ENCODE results near the gene TNIP1.

TNIP1 gene

DNA sequence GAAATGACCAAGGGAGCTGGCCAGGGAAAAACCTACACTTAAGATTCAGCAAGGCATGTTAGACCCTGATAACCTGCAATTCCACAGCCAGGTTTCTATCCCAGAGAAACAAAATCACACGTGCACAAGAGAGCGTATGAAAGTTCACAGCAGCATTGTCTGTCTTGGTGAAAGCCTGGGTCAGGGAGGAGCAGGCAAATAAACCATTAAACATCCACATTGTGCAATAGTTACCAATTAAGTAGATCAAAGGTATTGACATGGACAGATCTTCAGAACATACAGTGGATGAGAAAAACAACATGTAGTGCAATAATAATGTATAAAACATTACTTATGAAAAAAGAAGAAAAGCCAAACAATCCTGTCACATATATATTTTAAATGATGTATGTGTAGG lies 76.3 kb downstream of the TNIP1 start:
- H3K4me1 Mint-ChIP-seq = no peaks in the 10 kb centered on the region
- no peak overlapping the region for H3K4me3 Mint-ChIP-seq
- H3K27ac Mint-ChIP-seq = no peak overlapping the region
- no peaks in the 10 kb centered on the region for H3K27me3 Mint-ChIP-seq
- H3K9me3 Mint-ChIP-seq = no peaks in the 10 kb centered on the region
- no peaks in the 10 kb centered on the region for H3K36me3 Mint-ChIP-seq

- Mint-ChIP-seq H3K4me3 (no peak overlapping the region), H3K9me3 (no peaks in the 10 kb centered on the region), H3K27ac (no peak overlapping the region), H3K36me3 (no peaks in the 10 kb centered on the region), H3K4me1 (no peaks in the 10 kb centered on the region), H3K27me3 (no peaks in the 10 kb centered on the region)
Observed at GRCh38 chr5:151003503-151003860, 77.4 kb downstream of the TNIP1 start.

- H3K27me3 Mint-ChIP-seq = no peaks in the 10 kb centered on the region
- no peak overlapping the region for H3K27ac Mint-ChIP-seq
- H3K36me3 Mint-ChIP-seq = no peaks in the 10 kb centered on the region
- no peaks in the 10 kb centered on the region for H3K9me3 Mint-ChIP-seq
- no peak overlapping the region for H3K4me3 Mint-ChIP-seq
- no peaks in the 10 kb centered on the region for H3K4me1 Mint-ChIP-seq
Observed at GRCh38 chr5:151002681-151003502, 77.9 kb downstream of the TNIP1 start.

DNA sequence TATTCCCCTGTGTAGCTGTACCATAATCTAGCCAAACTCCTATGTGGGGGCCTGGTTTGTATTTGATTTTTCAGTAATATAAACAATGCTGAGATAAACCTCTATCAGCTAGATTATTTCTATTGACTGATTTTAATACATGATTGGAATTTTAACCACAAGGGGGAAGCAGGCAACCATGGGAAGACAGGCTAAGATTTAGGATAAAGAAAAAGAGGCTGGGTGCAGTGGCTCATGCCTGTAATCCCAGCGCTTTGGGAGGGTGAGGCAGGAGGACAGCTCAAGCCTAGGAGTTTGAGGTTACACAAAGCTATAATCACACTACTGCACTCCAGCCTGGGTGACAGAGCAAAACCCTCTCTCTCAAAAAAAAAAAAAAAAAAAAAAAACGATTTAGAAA lies 78.6 kb downstream of the TNIP1 start:
- Mint-ChIP-seq H3K27me3 (no peaks in the 10 kb centered on the region), H3K9me3 (no peaks in the 10 kb centered on the region), H3K27ac (no peak overlapping the region), H3K4me3 (no peak overlapping the region), H3K4me1 (no peaks in the 10 kb centered on the region), H3K36me3 (no peaks in the 10 kb centered on the region)

DNA sequence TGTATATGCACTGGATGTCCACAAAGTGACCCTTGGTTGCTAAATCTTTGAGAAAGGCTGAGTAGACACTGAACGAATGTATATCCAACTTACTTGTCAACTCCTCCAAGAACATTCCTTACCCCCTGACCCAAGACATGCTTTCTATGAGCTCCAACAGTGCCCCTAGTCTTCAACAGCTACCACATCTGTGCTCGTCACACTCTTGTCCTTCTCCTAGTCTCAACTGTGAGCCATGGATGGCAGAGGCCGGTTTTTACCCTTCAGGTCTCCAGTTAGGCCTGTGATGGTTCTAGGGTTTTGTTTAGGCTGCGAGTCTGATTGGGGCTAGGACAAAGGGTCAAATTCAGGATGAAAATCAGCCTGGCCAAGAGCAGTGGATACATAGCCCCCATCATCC lies 79.4 kb downstream of the TNIP1 start:
- Mint-ChIP-seq H3K9me3 (no peaks in the 10 kb centered on the region), H3K36me3 (no peaks in the 10 kb centered on the region), H3K27ac (no peak overlapping the region), H3K4me3 (no peak overlapping the region), H3K27me3 (no peaks in the 10 kb centered on the region), H3K4me1 (no peaks in the 10 kb centered on the region)

DNA sequence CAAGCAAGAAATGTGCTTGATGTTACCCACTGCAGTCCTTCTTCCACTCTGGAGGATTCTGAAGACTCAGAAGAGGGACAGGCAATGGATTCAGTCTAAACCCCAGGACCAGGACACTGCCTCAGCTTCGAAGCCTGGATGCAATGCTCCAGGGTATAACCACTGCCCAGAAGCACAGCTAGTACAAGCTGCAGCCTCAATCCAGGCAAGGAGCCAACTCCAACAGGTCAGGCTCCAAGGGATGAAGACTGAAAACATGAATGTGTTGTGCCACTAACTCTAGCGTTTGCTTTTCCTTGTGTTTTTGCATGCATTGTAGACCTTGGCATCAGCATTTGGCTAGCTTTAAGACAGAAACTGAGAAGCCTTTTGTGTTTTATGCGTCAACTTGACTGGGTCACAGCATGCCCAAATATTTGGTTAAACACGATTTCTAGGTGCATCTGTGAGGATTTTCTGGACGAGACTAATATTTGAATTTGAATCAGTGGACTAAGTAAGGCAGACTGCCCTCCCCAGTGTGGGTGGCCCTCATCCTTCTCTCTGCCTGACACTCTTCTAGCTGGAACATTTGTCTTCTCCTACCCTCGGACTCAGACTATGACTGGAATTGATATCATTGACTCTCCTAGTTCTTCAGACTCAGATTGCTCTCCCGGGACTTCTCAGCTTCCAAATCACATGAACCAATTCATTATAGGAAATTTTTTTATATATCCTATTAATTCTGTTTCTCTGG lies 81.0 kb downstream of the TNIP1 start:
- Mint-ChIP-seq H3K4me3 (no peak overlapping the region), H3K27ac (no peak overlapping the region), H3K9me3 (peaks cover 5% of the 10 kb centered on the region), H3K36me3 (no peaks in the 10 kb centered on the region), H3K4me1 (no peaks in the 10 kb centered on the region), H3K27me3 (no peaks in the 10 kb centered on the region)

GRCh38 chr5:150993826-150994412 lies 86.9 kb downstream of the TNIP1 start:
- Mint-ChIP-seq H3K27me3 (no peaks in the 10 kb centered on the region), H3K4me3 (no peak overlapping the region), H3K27ac (no peak overlapping the region), H3K9me3 (peaks cover 23% of the 10 kb centered on the region), H3K4me1 (no peaks in the 10 kb centered on the region), H3K36me3 (peaks cover 6% of the 10 kb centered on the region)

DNA sequence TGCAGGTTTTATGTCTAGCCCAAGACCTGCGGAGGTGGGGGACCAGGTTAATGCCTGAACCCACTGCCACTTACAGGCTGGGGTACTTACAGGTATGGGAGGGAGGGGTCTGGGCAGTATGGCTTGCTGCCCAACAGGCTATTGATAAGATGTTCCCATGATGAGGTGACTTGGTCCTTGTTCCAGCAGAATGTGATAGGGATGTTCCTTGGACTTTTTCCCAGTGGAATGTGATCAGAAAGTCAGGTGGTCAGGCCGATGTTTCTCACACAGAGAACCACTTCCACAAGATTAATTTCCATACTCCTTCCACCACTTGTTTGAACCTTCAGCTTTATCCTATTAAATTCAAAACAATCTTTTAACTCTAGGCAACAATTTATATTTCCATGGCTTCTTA lies 87.4 kb downstream of the TNIP1 start:
- H3K27ac Mint-ChIP-seq = no peak overlapping the region

DNA sequence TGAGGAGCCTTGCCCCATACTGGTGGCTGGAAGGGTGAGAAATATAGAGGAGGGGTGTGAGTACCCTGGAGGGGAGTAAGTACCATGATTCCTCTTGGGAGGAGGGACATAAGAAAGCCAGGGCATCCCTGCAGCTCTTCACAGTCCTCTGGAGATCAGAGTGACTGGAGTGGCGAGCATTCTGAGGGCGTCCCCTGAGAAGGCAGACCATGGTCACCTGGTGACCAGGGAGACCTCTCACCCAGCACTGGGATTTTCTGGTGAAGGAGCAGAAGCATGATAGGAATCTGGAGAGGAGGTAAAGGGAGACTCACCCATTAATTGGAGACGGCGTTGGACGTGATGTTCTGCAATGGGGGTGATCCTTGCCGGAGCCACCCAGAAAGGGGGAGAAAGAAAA lies 88.1 kb downstream of the TNIP1 start:
- Mint-ChIP-seq H3K27ac (no peak overlapping the region), H3K4me3 (no peak overlapping the region), H3K9me3 (peaks cover 23% of the 10 kb centered on the region), H3K4me1 (no peaks in the 10 kb centered on the region), H3K27me3 (no peaks in the 10 kb centered on the region), H3K36me3 (peaks cover 6% of the 10 kb centered on the region)

More for the DNA sequence above, 87.4 kb downstream of the TNIP1 start:
- no peak overlapping the region for H3K4me3 Mint-ChIP-seq
- H3K27me3 Mint-ChIP-seq = no peaks in the 10 kb centered on the region
- peaks cover 6% of the 10 kb centered on the region for H3K36me3 Mint-ChIP-seq
- peaks cover 23% of the 10 kb centered on the region for H3K9me3 Mint-ChIP-seq
- H3K4me1 Mint-ChIP-seq = no peaks in the 10 kb centered on the region

- no peaks in the 10 kb centered on the region for H3K27me3 Mint-ChIP-seq
- H3K4me3 Mint-ChIP-seq = no peak overlapping the region
- peaks cover 18% of the 10 kb centered on the region for H3K9me3 Mint-ChIP-seq
- peaks cover 6% of the 10 kb centered on the region for H3K36me3 Mint-ChIP-seq
- no peak overlapping the region for H3K27ac Mint-ChIP-seq
- H3K4me1 Mint-ChIP-seq = no peaks in the 10 kb centered on the region
Observed at GRCh38 chr5:150989695-150990094, 91.1 kb downstream of the TNIP1 start.

DNA sequence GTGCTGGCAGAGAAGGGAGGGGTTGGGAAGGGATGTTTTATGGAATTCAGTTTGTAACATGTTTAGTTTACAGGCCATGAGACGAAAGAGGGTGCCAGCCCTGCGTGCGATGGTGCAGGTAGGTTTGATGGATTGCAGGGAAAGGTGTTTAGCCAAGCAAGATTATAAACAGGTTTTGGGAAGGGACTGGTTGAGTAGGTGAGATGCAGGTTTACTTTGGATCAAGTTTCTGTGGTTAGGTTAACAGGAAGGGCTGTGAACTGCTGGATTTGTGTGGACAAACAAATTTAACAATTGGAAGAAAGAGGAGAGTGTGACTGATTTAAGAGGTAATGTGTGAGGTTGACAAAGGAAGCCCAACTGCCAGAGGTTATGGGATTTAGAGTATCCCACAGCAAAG lies 93.1 kb downstream of the TNIP1 start:
- no peak overlapping the region for H3K4me3 Mint-ChIP-seq
- H3K9me3 Mint-ChIP-seq = peaks cover 10% of the 10 kb centered on the region
- H3K27me3 Mint-ChIP-seq = no peaks in the 10 kb centered on the region
- peaks cover 3% of the 10 kb centered on the region for H3K36me3 Mint-ChIP-seq
- no peak overlapping the region for H3K27ac Mint-ChIP-seq
- H3K4me1 Mint-ChIP-seq = no peaks in the 10 kb centered on the region

Data from activated naive CD4-positive, alpha-beta T cell treated with anti-CD3 and anti-CD28 coated beads, Interleukin-2, amount 50 U/mL, for 24 hours (primary cell).